GM18858 (cell line): ENCODE results near the gene AEBP1.
A peak's percentile ranks its signal among the peaks of the same experiment; 100 is the strongest.

Experiments
- ATAC-seq: cut with Tn5 transposase; IDR thresholded peaks from one replicate; pipeline ENCODE4 v1.9.1; 2021; ENCODE audit not compliant: unreplicated experiment

Gene AEBP1

DNA sequence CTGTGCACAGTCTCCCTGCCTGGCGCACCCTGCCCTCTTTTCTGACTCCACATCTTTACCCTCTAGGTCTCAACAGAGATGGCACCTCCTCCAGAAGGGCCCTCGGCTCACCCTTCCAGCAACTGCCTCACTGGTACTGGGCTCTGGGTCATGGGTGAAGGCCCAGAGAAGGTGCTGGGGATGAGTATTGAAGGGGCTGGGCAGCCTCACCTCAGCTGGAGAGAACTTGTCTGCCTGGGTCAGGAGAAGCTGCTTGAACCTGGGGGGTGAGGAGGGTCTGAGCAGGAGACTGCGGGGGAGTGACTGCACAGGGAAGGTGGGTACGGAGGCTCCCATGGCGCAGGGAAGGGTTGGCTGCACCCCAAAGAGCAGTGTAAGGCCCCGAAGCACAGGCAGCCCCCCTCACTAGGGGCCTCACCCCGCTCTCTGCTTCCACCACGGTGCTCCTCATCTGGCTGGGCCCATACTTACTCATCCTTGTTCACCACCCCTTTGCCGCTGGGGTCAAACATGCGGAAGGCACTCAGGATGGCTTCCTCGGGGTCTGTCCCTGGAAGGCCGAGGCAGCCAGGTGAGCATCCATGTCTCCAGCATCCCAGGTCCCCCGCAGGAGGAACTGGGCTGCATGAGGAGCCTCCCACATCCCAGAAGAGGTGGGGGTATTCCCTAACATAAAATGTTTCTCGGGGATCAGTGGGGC, 35.3 kb downstream of the AEBP1 start:
- no peak for ATAC-seq

DNA sequence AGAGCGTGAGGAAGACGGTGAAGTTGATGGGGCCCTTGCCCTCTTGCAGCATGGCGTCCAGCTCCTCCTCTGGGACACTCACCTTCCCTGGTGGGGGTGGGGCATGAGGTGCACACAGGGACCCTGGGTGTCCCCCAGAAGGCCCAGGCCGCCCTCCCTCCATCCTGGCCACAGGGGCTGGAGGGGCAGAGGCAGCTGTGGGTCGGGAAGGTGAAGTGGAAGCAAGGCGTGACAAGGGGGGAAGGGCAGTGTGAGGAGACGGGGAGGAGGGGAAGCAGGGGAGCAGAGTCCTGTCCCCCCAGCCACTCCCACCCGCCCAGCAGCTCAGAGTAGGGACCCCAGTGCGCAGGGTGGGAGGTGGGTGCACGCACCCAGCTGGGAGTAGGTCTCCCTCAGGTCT, 36.2 kb downstream of the AEBP1 start:
- ATAC-seq, result no peak

DNA sequence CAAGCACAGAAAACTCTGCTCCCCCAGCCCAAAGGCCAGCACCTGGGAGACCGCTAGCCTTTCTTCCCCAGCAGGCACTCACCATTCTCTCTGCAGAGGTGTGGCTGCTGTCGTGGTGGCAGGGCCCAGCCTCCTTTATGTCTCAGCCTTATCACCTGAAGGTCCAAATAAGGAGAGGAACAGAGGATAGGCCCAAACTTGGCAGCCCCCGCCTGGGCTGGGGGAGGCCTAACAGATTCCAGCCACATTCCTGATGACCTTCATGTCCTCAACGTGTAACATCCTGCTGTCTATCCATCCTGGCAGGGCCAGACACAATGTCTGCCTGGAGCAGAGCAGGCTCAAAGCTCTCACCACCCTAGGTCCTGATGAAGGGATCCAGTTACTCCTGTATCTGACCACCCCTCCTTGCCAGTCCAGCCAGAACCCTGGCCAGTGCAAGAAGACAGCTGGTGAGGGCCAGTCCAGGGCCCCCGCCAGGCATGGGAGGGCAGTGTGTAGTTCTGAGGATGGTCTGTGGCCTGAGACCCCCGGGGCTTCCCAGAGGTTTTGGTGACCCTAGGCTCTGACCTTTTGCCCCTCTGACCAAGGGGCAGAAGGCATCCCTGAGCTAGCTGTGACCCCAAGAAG, 37.2 kb downstream of the AEBP1 start, which contains the start of gene MYL7:
Gene MYL7, minus strand, starts transcription at position 112 of the 630 bp plus-strand sequence. Its CDS starts 27 bp downstream, at position 85.
- ATAC-seq, result no peak

DNA sequence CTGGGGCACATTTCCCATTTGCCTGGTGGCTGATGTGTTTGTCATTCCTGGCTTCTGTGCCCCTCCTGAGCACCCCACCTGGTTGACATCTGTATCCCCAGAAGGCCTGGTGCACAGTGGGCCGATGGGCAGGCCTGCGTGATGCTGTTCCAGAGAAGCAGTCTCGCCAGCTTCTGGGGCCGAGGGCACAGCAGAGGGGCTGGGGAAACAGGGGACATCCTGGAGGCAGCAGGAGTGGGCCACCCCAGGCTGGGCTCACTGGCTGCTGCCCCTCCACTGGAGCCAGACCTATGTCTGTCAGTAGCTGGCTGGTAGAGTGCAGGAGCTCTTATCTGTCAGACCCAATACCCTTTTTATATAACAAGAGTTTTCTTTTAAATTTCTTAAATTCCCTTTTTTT, 37.9 kb downstream of the AEBP1 start:
- ATAC-seq, result no peak

DNA sequence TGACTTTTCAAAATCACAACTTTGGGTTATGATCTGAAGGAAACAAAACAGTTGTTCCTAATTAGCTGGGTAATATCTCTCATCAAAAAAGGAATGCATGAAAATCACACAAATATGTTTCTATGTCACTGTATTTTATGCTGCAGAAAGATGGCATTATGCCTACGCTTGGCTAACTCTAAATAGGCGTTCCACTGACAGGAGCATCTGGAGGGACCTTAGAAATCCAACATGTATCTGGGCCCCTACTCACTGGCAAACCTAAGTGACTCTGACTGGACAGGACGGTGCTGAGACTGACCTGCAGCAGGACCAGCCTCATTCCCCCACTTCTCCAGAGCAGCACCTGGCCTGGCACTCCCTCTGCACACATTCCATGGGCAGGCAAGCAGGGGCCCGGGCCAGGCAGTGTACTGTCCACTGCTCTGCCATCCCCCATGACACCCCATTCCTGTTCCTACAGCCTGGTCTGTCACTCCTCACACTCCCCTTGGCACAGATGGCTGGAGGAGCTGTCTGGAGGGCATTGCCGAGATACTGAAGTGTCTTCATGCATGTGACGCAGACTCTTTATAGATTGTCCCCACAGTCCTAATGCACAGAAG, 39.6 kb downstream of the AEBP1 start:
- no peak for ATAC-seq

DNA sequence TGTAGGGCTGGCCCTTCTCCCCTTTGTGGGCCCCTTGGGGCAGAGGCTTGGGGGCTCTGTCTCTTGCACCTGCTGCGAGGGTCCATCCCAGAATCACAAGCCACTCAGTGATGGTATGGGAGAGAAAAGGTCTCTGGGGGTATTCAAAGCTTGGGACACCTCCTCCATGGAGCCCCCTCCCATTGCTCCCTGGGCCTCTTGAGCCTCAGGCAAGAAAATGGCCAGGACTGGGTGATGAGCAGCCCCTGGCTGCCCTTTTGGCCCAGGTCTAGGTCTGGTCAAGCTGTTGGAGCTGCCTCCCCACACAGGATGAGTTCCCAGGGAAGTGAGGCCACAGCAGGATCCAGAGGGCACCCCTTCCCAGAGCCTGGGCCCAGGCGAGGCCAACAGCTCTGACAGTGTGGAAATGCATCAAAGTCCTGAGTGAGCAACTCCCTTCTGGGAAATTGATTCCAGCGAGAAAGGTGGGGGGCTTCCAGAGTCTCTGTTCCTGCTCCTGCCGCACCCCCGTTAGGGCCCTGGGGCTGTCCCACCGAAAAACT, 40.4 kb downstream of the AEBP1 start:
- ATAC-seq, result no peak

DNA sequence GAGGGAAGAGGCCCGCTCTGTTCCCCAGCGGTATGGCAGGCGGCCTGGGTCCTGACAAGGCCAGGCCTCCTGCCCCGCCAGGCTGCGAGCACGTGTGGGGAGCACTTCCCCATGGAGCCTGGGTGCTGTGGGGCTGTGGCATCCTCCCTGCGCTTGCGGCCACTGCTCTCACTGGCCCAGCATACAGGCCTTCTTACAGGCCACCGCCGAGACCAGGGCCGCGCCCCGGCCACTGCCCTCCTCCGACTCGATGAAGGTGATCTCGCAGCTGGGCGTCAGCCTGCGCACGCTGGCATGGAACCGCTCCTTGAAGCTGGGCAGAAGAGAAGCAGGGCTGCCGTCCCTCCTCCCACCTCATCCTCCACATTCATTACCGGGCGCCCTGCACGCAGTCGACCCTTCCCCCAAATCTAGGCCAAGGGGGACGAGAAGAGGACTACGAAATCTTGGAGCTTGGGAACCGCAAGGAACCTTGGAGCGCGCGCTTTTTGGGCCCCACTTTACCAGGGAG, 40.9 kb downstream of the AEBP1 start:
- no peak for ATAC-seq

DNA sequence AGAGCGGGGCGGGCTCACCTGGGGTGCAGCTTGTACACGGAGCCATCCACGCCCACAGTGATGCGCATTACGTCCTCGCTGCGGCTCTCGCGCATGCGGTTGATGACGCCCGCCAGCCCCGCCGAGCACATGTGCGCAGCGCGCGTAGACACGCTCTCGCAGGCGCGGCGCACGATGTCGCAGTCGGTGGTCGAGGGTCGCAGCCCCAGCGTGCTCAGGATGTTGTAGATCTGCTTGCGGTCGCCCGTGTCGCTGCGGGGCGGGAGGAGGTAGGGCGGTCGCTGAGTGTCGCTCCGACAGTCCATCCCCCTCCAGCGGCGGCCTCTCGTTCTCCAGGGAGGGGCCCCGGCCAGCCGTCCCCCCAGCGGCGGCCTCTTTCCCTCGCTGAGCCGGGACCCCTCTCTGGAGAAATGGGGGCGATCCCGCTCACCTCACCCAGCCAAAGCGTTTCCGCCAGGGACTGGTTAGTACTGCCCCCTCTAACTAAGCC, 41.4 kb downstream of the AEBP1 start:
- ATAC-seq, result no peak

DNA sequence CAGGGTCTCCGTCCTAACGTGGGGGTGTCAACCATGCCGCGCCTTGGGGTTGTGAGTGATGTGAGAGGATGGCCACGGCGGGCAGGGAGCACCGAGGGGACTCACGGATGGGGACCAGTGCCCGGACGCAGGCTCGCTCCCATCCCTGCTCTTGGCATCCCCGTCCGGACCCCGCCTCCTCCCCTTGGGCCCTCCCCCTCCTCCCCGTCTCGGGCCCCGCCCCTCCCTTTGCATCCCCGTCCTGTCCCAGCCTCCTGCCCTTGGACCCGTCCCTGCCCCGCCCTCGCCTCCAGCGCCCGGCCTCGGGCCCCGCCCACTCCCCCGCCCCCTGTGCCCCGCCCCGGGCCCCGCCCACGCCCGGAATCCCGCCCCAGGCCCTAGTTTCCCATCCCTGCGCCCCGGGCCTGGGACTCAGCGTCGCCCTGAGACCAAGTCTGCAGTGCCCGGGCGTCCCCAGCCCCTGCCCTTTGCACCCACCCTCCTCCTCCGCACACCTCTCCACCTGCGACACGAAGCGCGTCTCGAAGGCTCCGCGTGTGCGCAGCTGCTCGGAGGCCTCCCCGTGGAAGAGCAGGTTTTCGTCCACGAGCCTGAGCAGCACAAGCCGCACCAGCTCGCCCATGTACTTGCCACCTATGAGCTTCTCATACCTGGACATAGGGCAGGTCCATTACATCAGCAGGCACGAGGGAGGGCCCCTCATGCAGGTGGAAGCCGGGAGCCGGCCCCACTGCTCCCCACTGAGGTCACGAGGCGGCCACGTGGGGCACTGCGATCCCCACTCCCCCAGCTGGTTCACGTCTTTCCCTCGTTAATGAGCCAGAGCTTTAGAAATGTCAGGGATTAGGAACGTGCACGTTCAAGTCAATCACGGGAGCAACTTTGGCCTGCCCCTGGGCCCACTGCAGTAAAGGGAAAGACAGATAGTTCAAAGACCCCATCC, 42.1 kb downstream of the AEBP1 start:
- ATAC-seq, result no peak

DNA sequence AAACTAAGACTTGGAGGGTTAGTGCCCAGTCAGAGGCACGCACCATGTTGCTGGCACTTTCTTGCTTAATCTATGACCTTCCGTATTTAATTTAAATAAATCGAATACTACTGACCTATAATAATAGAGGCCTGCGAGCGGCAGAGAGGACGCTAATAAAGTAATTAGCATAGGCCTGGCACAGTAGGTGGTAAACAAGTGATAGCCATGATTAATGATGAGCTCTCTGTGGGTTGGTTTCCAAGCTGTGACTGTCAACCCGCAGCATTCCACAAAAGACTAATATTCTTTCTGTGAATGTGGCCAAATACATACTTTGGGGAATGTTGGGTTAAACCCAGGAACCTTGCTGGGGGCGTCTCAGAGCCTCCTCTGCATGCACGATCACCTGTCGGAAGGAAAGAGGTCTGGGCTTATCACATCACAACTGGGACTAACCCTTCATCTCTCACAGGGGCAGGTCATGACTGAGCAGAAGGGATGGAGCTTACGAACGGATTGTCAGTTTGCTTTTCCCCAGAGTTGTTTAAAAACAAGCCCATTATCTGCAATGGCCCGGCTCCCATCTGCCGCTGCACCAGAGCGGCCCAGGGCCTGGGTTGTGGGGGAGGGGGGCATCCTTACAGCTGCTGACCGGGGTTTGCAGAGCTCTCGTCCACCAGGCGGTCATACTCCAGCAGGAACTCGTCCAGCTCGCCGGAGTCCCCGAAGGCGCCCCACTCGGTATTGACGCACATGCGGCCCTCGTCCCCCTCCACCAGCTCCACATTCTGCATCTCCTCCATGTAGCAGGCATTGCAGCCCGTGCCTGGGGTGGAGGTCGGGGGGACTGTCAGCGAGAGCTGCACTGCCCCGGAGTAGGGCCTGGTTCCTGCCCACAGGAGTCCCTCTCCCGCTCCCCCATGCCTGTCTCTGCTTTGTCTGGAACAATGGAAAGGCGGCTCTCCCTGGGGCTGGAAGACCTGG, 43.2 kb downstream of the AEBP1 start:
- ATAC-seq, result no peak

DNA sequence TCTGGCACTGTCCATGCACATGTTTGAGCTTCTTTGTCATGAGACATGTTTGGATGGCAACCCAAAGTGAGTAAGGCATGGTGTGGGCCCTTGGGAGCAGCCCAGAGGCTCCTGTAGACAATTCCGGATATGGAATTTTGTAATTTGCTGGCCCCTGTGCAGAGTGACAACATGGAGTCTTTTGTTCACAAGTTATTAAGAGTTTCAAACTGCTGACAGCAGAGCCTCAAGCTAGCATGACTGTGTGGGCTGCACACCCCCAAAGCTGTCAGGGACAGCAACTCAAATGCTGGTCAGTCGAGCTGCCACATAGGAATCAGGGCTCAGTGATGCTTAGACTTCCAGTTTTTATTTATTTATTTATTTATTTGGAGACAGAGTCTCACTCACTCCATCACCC, 44.0 kb downstream of the AEBP1 start:
- no peak for ATAC-seq

DNA sequence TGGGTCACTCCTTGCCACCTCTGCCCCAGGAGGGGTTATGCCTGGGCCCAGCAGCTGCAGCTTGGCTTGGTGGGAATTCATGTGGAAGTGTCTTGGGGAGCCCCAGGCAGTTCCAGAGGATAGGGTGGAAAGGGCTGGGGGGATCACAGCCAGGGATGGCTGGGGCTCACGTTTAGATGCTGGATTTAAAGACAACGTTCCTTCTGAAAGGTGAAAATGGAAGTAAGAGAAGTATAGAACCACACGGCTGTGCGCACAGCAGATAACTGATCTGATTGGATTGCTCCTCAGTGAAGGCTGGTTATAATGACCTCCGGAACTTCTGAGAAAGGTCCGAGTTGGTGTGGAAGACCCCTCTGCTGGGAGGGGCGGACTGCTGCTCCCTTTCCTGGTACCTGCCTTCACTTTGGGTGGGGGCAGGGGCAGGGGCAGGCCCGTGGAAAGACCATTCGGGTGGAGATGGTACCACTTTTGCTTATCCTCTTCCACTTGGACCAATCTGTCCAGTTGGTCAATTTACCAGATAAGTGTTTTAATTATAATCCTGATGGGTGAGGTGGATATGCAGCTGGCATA, 44.9 kb downstream of the AEBP1 start:
- ATAC-seq, result no peak

DNA sequence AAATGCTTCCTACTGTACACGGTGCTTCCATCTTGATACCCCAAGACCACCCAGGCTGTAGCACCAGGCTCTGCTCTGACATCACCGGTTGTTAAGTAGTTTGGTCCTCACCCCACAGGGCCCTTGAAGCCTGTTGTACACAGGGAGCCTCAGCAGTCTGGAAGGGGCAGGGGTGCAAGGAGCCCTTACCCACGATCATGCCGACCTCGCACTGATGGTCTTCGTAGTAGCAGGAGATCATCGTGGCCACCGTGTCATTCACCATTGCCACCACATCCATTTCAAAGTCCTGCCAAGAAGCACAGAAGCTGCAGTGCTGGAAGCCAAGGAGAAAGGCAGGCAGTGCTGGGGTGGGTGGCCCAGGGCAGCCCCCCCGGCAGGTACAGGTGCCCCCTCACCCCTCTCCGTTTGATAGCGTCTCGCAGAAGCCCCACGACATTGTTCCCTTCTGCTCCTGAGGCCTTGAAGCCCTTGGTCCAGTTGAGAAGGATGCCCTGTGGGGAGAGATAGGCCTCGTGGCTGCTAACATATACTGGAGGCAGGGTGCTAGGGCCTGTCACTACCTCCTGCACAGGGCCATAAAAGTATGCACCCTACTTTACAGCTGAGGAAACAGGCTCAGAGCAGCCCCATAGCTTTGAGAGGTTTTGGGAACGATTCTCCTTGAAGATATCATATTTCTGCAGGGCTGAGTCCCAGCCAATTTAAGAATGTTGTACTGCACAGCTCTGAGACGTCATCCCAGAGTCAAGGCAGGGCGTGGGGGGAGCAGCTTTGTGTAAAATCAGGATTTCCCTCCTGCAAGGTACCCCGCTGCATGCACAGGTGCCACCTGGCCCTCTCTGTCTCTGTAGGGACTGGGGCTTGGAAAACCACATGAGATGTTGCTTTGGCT, 45.7 kb downstream of the AEBP1 start:
- no peak for ATAC-seq

DNA sequence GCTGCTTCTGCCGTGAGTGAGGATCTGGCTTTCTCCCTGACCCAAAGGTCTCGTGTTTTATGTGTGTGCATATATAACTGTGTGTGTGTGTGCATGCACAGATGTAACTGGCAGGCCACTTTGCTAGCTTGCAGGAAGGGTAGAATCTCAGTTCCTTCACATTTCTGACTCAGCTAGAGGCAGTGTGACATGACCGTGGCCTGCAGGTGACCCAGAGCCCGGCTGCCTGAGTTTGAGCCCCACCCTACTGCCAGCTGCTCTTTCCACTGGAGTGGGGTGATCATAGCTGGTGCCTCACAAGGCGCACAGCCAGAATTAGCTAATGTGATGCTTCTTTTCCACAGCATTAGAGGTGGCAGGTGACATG, 46.3 kb downstream of the AEBP1 start:
- ATAC-seq, result peak; percentile 73

DNA sequence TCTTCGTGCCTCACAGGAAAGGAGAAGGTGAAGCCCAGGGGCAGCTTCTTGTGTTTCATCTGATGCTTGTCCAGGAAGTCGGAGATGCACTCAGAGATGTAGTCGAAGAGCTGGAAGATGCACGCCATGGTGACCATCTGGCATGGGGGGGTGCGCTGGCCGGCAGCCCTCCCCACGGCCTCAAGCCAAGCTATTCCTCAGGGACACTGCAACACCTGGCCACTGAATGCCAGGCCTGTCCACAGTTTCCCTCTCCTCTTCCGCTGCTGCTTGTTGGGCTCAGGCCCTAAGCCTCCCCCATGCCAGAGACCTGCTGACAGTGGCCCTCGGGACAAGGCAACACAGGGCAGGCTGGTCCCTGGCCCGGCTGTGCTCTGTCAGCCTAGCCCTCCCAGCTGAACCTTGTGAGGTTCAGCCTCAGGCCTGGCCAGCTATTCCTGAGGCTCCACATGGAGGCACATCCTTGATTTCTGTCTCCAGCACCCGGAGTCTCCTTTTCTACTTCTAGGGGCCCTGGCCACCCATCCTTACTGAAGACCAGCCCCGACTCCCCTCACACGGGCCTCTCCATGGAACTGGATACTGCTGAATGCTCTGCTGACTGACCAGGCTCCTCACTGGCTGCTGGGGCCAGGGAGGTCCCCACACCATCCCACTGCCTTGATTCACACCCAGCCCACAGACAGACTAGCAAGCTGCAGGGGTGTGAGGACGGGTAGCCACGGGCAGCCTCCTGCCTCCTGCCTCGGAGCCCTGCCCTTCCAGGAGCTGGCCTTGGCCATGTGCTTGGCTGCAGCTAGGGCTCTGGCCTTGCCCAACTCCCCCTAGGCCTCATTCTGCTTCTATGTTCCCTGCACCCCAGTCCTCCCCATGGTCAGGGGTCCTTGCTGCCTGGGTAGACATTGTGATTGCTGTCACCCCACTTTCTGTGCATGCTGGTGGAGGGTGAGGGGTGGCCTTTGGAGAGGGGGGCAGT, 47.1 kb downstream of the AEBP1 start:
- no peak for ATAC-seq

DNA sequence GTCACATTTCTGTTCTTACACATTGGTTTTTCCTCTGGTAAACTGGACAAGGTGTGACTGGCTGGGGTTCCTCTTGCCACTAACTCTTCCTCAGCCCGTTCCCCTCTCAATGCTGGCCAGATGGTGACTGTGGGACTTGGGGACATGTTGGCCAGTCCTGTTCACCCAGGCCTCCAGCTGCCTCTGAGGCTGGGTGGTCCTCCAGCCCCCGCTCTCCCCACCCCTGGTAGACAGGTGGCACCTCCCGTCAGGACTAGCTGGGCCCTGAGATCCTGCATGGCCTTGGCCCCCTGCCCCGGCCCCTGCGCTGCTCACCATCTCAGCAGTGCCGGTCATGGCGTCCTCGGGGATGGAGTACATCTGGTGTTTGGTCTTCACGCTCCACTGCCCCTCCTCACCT, 47.8 kb downstream of the AEBP1 start:
- no peak for ATAC-seq
